Posterior cingulate gyrus (tissue), 11 donors: ENCODE results near the gene KRT81.
A peak's percentile ranks its signal among the peaks of the same experiment; 100 is the strongest.

Experiments
- DNase-seq, 10 donors: peaks; one replicate each; pipeline versions ENCODE4 v3.0.0 to v3.0.0-alpha.2; 2020 to 2021; ENCODE audit warnings: mixed read lengths in 3 of 10
- intact Hi-C: fragments of 100-400 bp; cut with DNase I; formaldehyde crosslinking; loops from one replicate; pipeline ENCODE4 v1.15.1; 2023

Gene KRT81

DNA sequence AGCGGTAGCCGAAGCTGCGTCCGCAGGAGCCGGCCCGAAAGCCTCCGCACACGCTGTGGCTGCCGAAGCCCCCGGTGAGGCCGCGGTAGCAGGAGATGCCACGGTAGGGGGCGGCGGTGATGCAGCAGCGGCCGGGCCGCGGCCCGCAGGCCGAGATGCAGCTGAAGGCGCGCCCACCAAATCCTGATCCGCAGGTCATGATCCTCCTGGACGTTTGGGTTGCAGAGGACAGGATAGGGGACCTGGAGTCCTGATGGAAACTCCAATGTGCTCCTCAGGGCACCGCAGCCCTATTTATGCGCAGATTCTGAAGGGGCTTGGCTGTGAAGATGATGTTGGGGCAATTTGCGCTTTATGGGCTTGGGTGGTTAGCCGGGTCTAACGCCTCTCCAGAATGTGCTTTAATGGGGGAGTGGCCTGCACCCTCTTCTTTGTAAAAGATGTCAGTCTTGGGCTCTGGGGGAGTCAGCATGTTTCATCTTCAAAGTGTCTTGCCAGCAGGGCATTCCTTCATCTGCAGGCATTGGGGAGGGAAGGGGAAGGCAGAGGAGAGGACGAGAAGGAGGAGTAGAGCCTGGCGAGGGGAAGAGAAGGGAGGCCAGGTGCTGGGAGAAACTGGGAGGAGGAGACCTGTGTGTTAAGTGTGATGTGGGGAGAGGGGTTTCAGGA, at the start of gene KRT81:
Gene KRT81, minus strand, starts transcription at position 268 of the 669 bp plus-strand sequence. Its CDS starts 69 bp downstream, at position 199.
- intact Hi-C loops: no loop called here
- peak in 1 of 10 donors; percentile 62 for DNase-seq

GRCh38 chr12:52338241-52338960, 47.1 kb upstream of the KRT81 start:
- no peak for DNase-seq
- intact Hi-C loops: no loop called here

GRCh38 chr12:52337054-52337453, 45.7 kb upstream of the KRT81 start:
- no peak for DNase-seq
- intact Hi-C loops: no loop called here

- intact Hi-C loops: no loop called here
- no peak for DNase-seq
These were observed 45.3 kb upstream of the KRT81 start for GRCh38 chr12:52336641-52337040.

- intact Hi-C loops: no loop called here
- DNase-seq: peak in 1 of 10 donors; percentile 76
These were observed 44.4 kb upstream of the KRT81 start for GRCh38 chr12:52335598-52336262.

DNA sequence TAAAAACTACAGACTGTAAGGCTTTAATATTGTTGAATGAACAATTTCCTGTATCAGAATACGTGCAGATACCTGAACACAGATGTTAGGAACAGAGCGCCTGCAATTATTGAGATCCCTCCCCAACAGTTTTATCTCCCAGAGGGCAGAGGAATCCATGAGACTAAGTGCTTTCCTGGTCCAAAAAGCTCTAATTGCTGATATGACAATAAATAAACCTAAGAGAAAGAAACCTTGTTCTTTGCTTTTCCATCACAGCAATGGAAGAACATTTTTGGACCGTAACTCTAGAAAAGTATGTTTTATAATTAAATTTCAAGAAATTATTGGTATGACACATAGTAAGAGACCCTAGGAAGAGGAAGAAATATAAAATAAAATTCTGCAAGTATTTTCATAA, 42.9 kb upstream of the KRT81 start:
- intact Hi-C loops: no loop called here
- DNase-seq: no peak

DNA sequence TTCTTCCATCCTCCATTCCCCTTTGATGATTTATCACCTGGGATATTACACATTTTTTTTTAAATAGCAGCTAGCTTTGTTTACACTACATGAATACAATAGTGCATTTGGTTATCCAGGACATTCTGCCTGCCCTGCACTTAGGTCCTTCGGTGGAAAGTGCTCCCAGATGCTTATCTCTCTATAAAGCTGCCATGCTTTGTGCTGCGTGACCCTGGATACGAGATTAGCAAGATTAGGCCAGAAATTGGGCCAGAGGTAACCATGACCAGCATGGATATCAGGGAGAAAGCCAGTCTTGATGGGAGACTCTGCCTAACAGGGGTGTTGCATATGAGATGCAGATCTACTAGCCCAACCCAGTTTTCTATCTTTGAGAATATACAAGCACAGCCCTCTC, 42.0 kb upstream of the KRT81 start:
- no peak for DNase-seq
- intact Hi-C loops: no loop called here

DNA sequence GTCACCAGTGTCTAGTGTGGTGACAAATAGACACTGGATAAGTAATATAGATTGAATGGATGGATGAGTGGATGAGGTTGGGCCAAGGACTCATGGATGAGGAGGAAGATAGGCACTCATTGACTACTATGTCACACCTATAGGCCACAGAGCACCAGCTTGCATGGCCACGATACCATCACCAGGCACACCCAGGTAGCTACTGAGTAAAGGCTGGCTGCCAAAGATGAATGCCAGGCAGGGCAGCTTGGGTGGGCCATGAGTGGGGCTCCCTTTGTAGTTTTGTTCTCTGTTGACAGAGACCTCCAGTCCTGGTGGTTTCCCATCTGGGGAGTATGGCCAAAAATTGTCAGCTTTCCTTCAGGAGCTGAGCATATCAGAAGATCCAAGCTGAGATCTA, 41.0 kb upstream of the KRT81 start:
- intact Hi-C loops: no loop called here

DNA sequence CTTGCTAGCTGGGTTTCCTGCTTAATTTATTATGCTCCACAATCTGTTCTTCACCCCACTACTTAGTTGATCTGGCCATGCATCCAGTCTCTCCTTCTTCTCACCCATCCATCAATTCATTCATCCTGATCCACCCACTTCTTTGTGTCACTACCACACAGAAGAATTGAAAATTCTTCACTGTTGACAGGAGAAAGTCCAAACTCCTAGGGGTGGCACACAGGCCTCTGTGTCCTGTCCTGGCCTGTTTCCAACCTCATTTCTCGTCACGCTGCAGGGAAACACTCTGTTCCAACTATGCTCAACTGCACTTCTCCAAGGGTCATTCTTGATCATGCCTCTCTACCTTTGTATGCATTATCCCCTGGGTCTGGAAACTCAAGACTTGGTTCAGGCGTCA, 40.5 kb upstream of the KRT81 start:
- intact Hi-C loops: no loop called here
- no peak for DNase-seq

More for the DNA sequence above, 41.0 kb upstream of the KRT81 start:
- no peak for DNase-seq

GRCh38 chr12:52331039-52331438, 39.7 kb upstream of the KRT81 start:
- DNase-seq: no peak
- intact Hi-C loops: no loop called here

GRCh38 chr12:52327830-52328500, 36.6 kb upstream of the KRT81 start:
- intact Hi-C loops: loop anchor here (1.0 kb wide), 1 partner anchor 172 kb away; no protein-coding TSS in a partner anchor
- DNase-seq: no peak

GRCh38 chr12:52327052-52327829, 35.9 kb upstream of the KRT81 start:
- intact Hi-C loops: loop anchor here (1.0 kb wide), 1 partner anchor 171 kb away; no protein-coding TSS in a partner anchor
- DNase-seq: peak; percentile 56 to 97 (median 80)

DNA sequence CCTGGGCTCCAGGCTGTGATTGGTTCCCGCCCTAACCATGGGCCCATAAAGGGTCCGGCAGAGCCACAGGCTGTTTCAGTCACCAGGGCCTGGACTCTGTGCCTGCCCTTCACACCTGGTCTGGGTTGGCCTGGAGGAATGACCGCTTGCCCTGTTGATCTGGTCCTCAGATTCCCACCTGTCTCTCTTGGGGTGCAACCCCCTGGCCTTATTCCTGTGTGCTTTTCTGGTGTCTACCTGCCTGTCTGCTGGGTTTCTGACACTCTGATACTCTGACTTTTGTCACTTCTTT, 32.8 kb upstream of the KRT81 start:
- intact Hi-C loops: no loop called here
- no peak for DNase-seq

GRCh38 chr12:52323416-52324152, 32.2 kb upstream of the KRT81 start:
- intact Hi-C loops: no loop called here
- DNase-seq: no peak

GRCh38 chr12:52323001-52323400, 31.7 kb upstream of the KRT81 start:
- no peak for DNase-seq

DNA sequence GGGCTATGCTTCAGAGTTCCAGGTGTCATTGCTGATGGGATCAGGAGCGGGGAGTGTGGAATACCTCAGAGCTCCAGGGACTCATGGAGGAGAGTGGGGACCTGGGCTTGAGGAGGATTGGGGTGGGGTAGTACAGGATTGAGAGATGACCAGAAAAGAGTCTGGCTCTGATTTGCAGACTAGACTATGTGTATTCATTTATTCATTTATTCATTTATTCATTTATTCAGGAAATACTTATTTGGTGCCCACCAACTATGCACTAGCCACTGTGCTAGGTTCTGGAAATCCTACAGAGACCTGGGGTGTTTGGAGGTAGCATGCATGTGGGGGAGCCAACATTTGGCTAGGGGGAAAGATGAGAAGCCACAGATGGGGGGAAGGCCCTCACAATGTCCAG, 30.7 kb upstream of the KRT81 start:
- no peak for DNase-seq
- intact Hi-C loops: no loop called here

More at GRCh38 chr12:52323001-52323400, 31.7 kb upstream of the KRT81 start:
- intact Hi-C loops: no loop called here

DNA sequence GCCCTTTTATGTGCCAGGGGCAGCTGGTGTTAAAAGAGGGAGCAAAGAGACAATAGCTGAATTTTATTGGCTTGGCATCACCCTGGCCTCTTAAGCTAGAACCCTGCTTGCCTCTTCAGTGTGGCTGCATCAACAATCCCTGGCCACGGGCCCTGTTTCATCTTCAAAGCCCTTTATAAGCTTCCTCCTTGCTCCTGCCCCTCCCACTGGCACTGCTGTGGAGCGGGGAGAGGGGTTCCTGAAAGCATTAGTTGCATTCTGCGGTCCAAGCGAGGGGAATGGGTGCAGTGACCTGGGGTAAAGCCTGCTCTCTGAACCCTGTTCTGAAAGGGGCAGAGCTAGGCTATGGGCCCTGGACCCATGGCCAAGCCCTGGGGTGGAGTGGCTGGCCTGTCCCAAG, 30.1 kb upstream of the KRT81 start:
- intact Hi-C loops: no loop called here
- DNase-seq: peak in 4 of 10 donors; percentile 20 to 61 (median 43)

GRCh38 chr12:52320784-52321400, 29.6 kb upstream of the KRT81 start, which contains the start of gene KRT83:
Gene KRT83 (minus strand): TSS chr12:52321398. CDS start chr12:52321335, 63 bp downstream.
- no peak for DNase-seq
- intact Hi-C loops: no loop called here

DNA sequence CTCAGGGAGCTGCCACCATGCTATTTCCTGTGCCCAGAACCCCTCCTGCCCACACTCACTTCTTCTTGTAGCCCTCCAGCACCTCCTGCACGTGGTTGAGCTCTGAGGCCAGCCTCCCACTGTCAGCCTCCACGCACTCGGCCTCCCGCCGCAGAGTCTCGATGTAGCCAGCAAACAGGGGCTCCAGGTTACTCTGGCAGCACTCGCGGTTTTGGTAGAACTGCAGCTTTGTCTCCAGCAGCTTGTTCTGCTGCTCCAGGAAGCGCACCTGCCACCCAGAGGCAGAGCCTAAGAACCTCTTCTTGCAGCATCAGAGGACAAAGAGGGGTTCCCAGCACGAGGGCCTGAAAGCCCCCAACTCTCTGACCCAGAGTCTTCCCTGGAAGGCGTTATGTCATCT, 27.8 kb upstream of the KRT81 start:
- intact Hi-C loops: no loop called here
- DNase-seq: no peak
